WTC11 (cell line): Measurements from ENCODE around the gene TMPRSS11B. TPM values are rescaled to one million over a fixed set of nuclear protein-coding genes. Genes with fewer than 3 reads are reported as not detected.

Experiments used
- ATAC-seq: fragments of 200-7000 bp; cut with Tn5 transposase; 2 replicates; pipeline ENCODE4 v1.10.0; 2021; ENCODE audit warnings: mild to moderate bottlenecking, moderate library complexity
- CTCF ChIA-PET: fragments of 300-600 bp; sonication (Branson Sonifier 250); formaldehyde crosslinking; loops from one replicate; lab custom pipeline; 2021; ENCODE audit warnings: antibody characterized with exemption; lab: Charles Lee
- POLR2A ChIA-PET: fragments of 350-600 bp; sonication (Branson Sonifier 250); formaldehyde crosslinking; loops from one replicate; lab custom pipeline; 2021; ENCODE audit warnings: antibody characterized with exemption; lab: Charles Lee
- DNase-seq: peaks from one replicate; pipeline ENCODE4 v3.0.0; 2021; ENCODE audit warnings: low spot score
- H3K27ac Mint-ChIP-seq: 2 replicates; pipeline ENCODE4 v1.8.0; 2021; ENCODE audit warnings: mixed read lengths
- H3K27me3 Mint-ChIP-seq: 2 replicates; pipeline ENCODE4 v1.8.0; 2021; ENCODE audit warnings: low read depth, mild to moderate bottlenecking, moderate library complexity, mixed read lengths
- H3K36me3 Mint-ChIP-seq: 2 replicates; pipeline ENCODE4 v1.8.0; 2021; ENCODE audit warnings: mixed read lengths
- H3K4me1 Mint-ChIP-seq: 2 replicates; pipeline ENCODE4 v1.8.0; 2022; ENCODE audit warnings: mixed read lengths
- H3K4me3 Mint-ChIP-seq: 2 replicates; pipeline ENCODE4 v1.8.0; 2021; ENCODE audit warnings: mild to moderate bottlenecking, moderate library complexity, mixed read lengths
- H3K9me3 Mint-ChIP-seq: 2 replicates; pipeline ENCODE4 v1.8.0; 2021; ENCODE audit warnings: mixed read lengths
- ATF1 ChIP-seq: sonication (generic); formaldehyde crosslinking; IDR thresholded peaks from 2 replicates; pipeline ENCODE4 v1.8.1; 2023; ENCODE audit warnings: mild to moderate bottlenecking, moderate library complexity, missing genetic modification reagents
- CREM ChIP-seq: sonication (generic); formaldehyde crosslinking; IDR thresholded peaks from 2 replicates; pipeline ENCODE4 v1.8.1; 2022; ENCODE audit warnings: mild to moderate bottlenecking, missing genetic modification reagents, moderate library complexity
- FOXJ3 ChIP-seq: sonication (generic); formaldehyde crosslinking; IDR thresholded peaks from 2 replicates; pipeline ENCODE4 v1.9.0; 2021; ENCODE audit warnings: missing genetic modification reagents, mild to moderate bottlenecking, borderline replicate concordance
- GTF2I ChIP-seq: fragments of 250-450 bp; sonication (Bioruptor Pico); conservative IDR thresholded peaks from 2 replicates; pipeline ENCODE4 v1.4.0; 2021; ENCODE audit warnings: mild to moderate bottlenecking
- HMGA2 ChIP-seq: fragments of 250-450 bp; sonication (Bioruptor Pico); IDR thresholded peaks from 2 replicates; pipeline ENCODE4 v1.4.0; 2021; ENCODE audit warnings: mild to moderate bottlenecking, moderate library complexity
- JAZF1 ChIP-seq: fragments of 250-450 bp; sonication (Bioruptor Pico); IDR thresholded peaks from 2 replicates; pipeline ENCODE4 v1.9.0; 2021; ENCODE audit warnings: moderate library complexity, mild to moderate bottlenecking, inconsistent platforms
- KAT7 ChIP-seq: sonication (generic); formaldehyde crosslinking; IDR thresholded peaks from 2 replicates; pipeline ENCODE4 v1.8.1; 2023; ENCODE audit warnings: missing genetic modification reagents, mild to moderate bottlenecking, borderline replicate concordance
- NR1H2 ChIP-seq: sonication (generic); formaldehyde crosslinking; IDR thresholded peaks from 2 replicates; pipeline ENCODE4 v1.9.0; 2021; ENCODE audit warnings: mild to moderate bottlenecking, moderate library complexity, missing genetic modification reagents
- PRRX2 ChIP-seq: fragments of 250-450 bp; sonication (Bioruptor Pico); IDR thresholded peaks from 2 replicates; pipeline ENCODE4 v1.8.0; 2021; ENCODE audit warnings: mild to moderate bottlenecking
- SP1 ChIP-seq: sonication (generic); formaldehyde crosslinking; conservative IDR thresholded peaks from 2 replicates; pipeline ENCODE4 v1.8.1; 2022; ENCODE audit warnings: missing genetic modification reagents
- ZNF396 ChIP-seq: fragments of 250-450 bp; sonication (Bioruptor Pico); IDR thresholded peaks from 2 replicates; pipeline ENCODE4 v1.8.0; 2021; ENCODE audit warnings: mild to moderate bottlenecking, moderate library complexity, borderline replicate concordance
- total RNA-seq: library from RNA; stranded (reverse); gene quantifications from 3 replicates; pipeline ENCODE4 v1.2.3, GENCODE V29; 2021
- TF ChIP-seq, protein P1 (sequence below): sonication (generic); formaldehyde crosslinking; IDR thresholded peaks from 2 replicates; pipeline ENCODE4 v1.8.1; 2023; ENCODE audit warnings: mild to moderate bottlenecking, missing genetic modification reagents, moderate library complexity
- TF ChIP-seq, protein P2 (sequence below): sonication (generic); formaldehyde crosslinking; IDR thresholded peaks from 2 replicates; pipeline ENCODE4 v1.8.1; 2022; ENCODE audit warnings: mild to moderate bottlenecking, moderate library complexity, missing genetic modification reagents
- TF ChIP-seq, protein P3 (sequence below): fragments of 200-600 bp; IDR thresholded peaks from 2 replicates; pipeline ENCODE4 v1.8.0; 2022; ENCODE audit warnings: antibody characterized with exemption
- TF ChIP-seq, protein P4 (sequence below): sonication (generic); formaldehyde crosslinking; IDR thresholded peaks from 2 replicates; pipeline ENCODE4 v1.8.0; 2022; ENCODE audit warnings: mild to moderate bottlenecking, missing genetic modification reagents
- TF ChIP-seq, protein P5 (sequence below): fragments of 250-450 bp; sonication (Bioruptor Pico); IDR thresholded peaks from 2 replicates; pipeline ENCODE4 v1.9.0; 2021; ENCODE audit warnings: mild to moderate bottlenecking

The TMPRSS11B gene
- total RNA-seq, 1 experiment from 2014 or later, result not detected

DNA sequence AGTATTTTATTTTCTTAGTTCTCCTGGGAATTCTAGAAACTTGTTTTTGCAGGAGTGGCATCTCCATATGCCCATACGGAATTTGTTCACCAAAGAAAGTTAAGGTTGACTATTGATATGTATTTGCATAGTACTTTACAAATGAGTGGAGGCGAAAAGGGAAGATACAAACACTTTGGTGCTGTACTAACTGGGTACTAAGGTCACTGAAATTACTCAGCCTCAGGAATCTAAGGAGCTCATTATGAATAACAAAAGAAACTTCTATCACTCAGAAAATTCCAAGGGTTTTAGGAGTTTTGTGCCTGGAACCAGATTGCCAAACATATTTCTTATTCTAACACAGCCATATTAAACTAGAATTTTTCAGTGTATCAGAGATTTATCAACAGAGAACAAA lies 27.4 kb upstream of the TMPRSS11B start:
- 0 out of 2 replicates have a peak, but pooled peaks cover 6% of the 10 kb centered on the region for H3K27me3 Mint-ChIP-seq
- H3K9me3 Mint-ChIP-seq, result peaks cover 46% of the 10 kb centered on the region
- peak overlapping the region; percentile 68 for H3K4me3 Mint-ChIP-seq
- CTCF ChIA-PET, result interaction anchor here (0.6 to 2.4 kb wide), 6 partner anchors 30 to 380 kb away, joined by 3 to 28 read pairs (median 4); no protein-coding TSS in a partner anchor
- peaks cover 43% of the 10 kb centered on the region for H3K36me3 Mint-ChIP-seq
- POLR2A ChIA-PET, result interaction anchor here (1.4 kb wide), 1 partner anchor 32 kb away, joined by 3 read pairs; no protein-coding TSS in a partner anchor
- H3K4me1 Mint-ChIP-seq, result peaks cover 39% of the 10 kb centered on the region
- H3K27ac Mint-ChIP-seq, result peak overlapping the region; percentile 97
- TF ChIP-seq CREM (CRISPR knock-in tag) (0 out of 2 replicates have a peak, but pooled peaks have one; percentile 17), SP1 (CRISPR knock-in tag) (0 out of 2 replicates have a peak, but pooled peaks have one; percentile 35), KAT7 (CRISPR knock-in tag) (no peak)
- TF ChIP-seq, protein P1, sequence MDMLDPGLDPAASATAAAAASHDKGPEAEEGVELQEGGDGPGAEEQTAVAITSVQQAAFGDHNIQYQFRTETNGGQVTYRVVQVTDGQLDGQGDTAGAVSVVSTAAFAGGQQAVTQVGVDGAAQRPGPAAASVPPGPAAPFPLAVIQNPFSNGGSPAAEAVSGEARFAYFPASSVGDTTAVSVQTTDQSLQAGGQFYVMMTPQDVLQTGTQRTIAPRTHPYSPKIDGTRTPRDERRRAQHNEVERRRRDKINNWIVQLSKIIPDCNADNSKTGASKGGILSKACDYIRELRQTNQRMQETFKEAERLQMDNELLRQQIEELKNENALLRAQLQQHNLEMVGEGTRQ, result no peak
- ATAC-seq, result peak; percentile 78
- DNase-seq, result no peak

DNA sequence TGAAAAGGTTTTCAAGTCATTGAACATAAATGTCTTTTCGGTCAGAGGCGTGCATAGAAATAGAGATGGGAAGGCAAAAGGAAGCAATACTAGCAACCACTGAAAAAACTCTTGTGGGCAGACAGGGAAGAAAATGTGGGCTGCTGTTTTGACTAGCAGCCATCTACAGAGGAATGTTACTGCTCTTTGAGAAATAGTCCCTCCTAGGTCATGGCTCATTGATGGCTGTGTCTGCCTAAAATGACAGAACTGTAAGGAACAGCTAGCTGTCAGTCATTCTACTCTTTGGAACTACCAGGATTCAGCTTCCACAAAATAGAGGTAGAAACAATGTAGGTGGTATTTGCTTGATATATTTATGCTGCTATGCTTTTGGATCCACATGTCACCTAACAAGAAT lies 26.9 kb upstream of the TMPRSS11B start:
- Mint-ChIP-seq H3K4me1 (peaks cover 37% of the 10 kb centered on the region), H3K4me3 (peak overlapping the region; percentile 68), H3K36me3 (peaks cover 46% of the 10 kb centered on the region), H3K9me3 (peaks cover 50% of the 10 kb centered on the region), H3K27ac (peak overlapping the region; percentile 97), H3K27me3 (0 out of 2 replicates have a peak, but pooled peaks cover 6% of the 10 kb centered on the region)
- DNase-seq, result no peak
- no peak for TF ChIP-seq GTF2I (CRISPR knock-in tag)
- TF ChIP-seq, protein P2, sequence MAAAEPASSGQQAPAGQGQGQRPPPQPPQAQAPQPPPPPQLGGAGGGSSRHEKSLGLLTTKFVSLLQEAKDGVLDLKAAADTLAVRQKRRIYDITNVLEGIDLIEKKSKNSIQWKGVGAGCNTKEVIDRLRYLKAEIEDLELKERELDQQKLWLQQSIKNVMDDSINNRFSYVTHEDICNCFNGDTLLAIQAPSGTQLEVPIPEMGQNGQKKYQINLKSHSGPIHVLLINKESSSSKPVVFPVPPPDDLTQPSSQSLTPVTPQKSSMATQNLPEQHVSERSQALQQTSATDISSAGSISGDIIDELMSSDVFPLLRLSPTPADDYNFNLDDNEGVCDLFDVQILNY (CRISPR knock-in tag), result no peak
- TF ChIP-seq, protein P1, result no peak
- ChIA-PET CTCF (interaction anchor here (0.6 to 2.4 kb wide), 23 partner anchors 13 to 633 kb away, joined by 3 to 28 read pairs (median 3); partner anchors contain the start of gene YTHDC1), POLR2A (interaction anchor here (1.4 kb wide), 1 partner anchor 33 kb away, joined by 3 read pairs; no protein-coding TSS in a partner anchor)
- peak; percentile 82 for ATAC-seq

DNA sequence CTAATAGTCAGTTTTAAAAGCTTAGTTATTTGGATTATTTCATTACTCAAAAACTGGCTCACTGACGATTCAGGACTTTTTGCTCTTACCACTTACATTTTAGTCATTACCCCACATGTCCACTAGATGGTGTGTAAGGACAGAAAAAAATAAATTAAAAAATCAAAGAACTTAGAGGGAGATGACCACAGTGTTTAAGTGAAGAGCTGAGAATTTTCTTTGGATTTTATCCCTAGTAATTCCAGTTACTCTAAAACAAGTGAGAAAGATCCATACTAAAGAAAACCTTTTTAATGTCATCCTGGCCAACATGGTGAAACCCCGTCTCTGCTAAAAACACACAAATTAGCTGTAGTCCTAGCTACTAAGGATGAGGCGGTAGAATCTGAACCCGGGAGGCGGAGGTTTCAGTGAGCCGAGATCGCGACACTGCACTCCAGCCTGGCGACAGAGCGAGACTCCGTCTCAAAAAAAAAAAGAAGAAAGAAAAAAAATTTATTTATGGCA lies 26.4 kb upstream of the TMPRSS11B start:
- ATAC-seq (peak; percentile 71), DNase-seq (peak; percentile 32)
- H3K27ac Mint-ChIP-seq, result peak overlapping the region; percentile 97
- H3K36me3 Mint-ChIP-seq, result peaks cover 46% of the 10 kb centered on the region
- peak overlapping the region; percentile 68 for H3K4me3 Mint-ChIP-seq
- peaks cover 49% of the 10 kb centered on the region for H3K9me3 Mint-ChIP-seq
- TF ChIP-seq, protein P3, sequence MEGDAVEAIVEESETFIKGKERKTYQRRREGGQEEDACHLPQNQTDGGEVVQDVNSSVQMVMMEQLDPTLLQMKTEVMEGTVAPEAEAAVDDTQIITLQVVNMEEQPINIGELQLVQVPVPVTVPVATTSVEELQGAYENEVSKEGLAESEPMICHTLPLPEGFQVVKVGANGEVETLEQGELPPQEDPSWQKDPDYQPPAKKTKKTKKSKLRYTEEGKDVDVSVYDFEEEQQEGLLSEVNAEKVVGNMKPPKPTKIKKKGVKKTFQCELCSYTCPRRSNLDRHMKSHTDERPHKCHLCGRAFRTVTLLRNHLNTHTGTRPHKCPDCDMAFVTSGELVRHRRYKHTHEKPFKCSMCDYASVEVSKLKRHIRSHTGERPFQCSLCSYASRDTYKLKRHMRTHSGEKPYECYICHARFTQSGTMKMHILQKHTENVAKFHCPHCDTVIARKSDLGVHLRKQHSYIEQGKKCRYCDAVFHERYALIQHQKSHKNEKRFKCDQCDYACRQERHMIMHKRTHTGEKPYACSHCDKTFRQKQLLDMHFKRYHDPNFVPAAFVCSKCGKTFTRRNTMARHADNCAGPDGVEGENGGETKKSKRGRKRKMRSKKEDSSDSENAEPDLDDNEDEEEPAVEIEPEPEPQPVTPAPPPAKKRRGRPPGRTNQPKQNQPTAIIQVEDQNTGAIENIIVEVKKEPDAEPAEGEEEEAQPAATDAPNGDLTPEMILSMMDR, result peak; percentile 63
- TF ChIP-seq, protein P4, sequence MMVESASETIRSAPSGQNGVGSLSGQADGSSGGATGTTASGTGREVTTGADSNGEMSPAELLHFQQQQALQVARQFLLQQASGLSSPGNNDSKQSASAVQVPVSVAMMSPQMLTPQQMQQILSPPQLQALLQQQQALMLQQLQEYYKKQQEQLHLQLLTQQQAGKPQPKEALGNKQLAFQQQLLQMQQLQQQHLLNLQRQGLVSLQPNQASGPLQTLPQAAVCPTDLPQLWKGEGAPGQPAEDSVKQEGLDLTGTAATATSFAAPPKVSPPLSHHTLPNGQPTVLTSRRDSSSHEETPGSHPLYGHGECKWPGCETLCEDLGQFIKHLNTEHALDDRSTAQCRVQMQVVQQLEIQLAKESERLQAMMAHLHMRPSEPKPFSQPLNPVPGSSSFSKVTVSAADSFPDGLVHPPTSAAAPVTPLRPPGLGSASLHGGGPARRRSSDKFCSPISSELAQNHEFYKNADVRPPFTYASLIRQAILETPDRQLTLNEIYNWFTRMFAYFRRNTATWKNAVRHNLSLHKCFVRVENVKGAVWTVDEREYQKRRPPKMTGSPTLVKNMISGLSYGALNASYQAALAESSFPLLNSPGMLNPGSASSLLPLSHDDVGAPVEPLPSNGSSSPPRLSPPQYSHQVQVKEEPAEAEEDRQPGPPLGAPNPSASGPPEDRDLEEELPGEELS, result no peak
- ChIA-PET CTCF (interaction anchor here (0.6 to 2.4 kb wide), 25 partner anchors 12 to 634 kb away, joined by 3 to 28 read pairs (median 4); partner anchors contain the start of gene YTHDC1), POLR2A (interaction anchor here (1.4 kb wide), 1 partner anchor 33 kb away, joined by 3 read pairs; no protein-coding TSS in a partner anchor)
- H3K4me1 Mint-ChIP-seq, result peaks cover 33% of the 10 kb centered on the region
- 0 out of 2 replicates have a peak, but pooled peaks cover 6% of the 10 kb centered on the region for H3K27me3 Mint-ChIP-seq

DNA sequence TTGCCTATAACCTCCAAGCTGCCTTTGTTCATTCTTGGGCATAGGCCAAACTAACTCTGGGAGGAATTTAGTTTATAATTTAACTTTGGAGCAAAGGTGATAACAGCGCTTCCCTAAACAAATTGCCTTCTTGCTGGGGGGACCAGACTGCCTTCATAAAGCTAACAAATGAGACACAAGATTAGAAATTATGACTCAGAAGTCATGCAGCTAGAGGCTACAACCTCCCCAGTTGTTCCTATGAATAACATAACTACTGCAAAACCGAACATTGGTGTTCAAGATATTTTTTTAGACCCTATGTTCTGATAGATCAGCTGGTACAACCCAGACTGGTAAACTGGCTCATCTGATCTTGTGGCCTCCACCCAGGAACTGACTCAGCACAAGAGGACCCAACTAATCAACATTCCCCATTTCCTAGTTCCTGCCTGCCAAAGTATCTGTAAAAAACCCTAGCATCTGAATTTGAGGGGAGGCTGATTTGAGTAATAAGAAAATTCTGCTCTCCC lies 22.0 kb upstream of the TMPRSS11B start:
- ATAC-seq (no peak), DNase-seq (no peak)
- H3K9me3 Mint-ChIP-seq, result peaks cover 61% of the 10 kb centered on the region
- ChIA-PET POLR2A (no interaction called here), CTCF (no interaction called here)
- H3K36me3 Mint-ChIP-seq, result peaks cover 52% of the 10 kb centered on the region
- no peak overlapping the region for H3K4me3 Mint-ChIP-seq
- H3K27ac Mint-ChIP-seq, result no peak overlapping the region
- H3K27me3 Mint-ChIP-seq, result no peaks in the 10 kb centered on the region
- H3K4me1 Mint-ChIP-seq, result peaks cover 9% of the 10 kb centered on the region
- TF ChIP-seq FOXJ3 (CRISPR knock-in tag) (no peak), NR1H2 (CRISPR knock-in tag) (no peak), JAZF1 (CRISPR knock-in tag) (no peak), HMGA2 (CRISPR knock-in tag) (no peak), PRRX2 (CRISPR knock-in tag) (no peak), ATF1 (no peak), ZNF396 (CRISPR knock-in tag) (no peak)
- TF ChIP-seq, protein P5, sequence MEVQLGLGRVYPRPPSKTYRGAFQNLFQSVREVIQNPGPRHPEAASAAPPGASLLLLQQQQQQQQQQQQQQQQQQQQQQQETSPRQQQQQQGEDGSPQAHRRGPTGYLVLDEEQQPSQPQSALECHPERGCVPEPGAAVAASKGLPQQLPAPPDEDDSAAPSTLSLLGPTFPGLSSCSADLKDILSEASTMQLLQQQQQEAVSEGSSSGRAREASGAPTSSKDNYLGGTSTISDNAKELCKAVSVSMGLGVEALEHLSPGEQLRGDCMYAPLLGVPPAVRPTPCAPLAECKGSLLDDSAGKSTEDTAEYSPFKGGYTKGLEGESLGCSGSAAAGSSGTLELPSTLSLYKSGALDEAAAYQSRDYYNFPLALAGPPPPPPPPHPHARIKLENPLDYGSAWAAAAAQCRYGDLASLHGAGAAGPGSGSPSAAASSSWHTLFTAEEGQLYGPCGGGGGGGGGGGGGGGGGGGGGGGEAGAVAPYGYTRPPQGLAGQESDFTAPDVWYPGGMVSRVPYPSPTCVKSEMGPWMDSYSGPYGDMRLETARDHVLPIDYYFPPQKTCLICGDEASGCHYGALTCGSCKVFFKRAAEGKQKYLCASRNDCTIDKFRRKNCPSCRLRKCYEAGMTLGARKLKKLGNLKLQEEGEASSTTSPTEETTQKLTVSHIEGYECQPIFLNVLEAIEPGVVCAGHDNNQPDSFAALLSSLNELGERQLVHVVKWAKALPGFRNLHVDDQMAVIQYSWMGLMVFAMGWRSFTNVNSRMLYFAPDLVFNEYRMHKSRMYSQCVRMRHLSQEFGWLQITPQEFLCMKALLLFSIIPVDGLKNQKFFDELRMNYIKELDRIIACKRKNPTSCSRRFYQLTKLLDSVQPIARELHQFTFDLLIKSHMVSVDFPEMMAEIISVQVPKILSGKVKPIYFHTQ (CRISPR knock-in tag), result no peak
